ENCODE data around the gene PAN2. TPM values are rescaled to one million over a fixed set of nuclear protein-coding genes. Genes with fewer than 3 reads are reported as not detected.
A peak's percentile ranks its signal among the peaks of the same experiment; 100 is the strongest.
"Not testable (repeated sequence)": the region's sequence is repeated elsewhere in the genome, so short reads cannot be mapped to it uniquely, and the experiment has no call there.

Gene PAN2
- total RNA-seq, 1 donor from 2014 or later = 93.5 TPM

- Histone ChIP-seq H3K4me3 (no peak within 1 kb of the TSS), H3K27me3 (ENCODE audit: low read depth) (no peaks in the 10 kb centered on the region), H3K9me3 (no peaks in the 10 kb centered on the region), H3K36me3 (peaks cover 22% of the 10 kb centered on the region), H3K4me1 (peaks cover 24% of the 10 kb centered on the region), H3K27ac (peak within 1 kb of the TSS; percentile 59)
- no peak for DNase-seq
- no peak for TF ChIP-seq CTCF (IDR thresholded peaks at IDR 0.05)
- ATAC-seq = no peak
- intact Hi-C loops (cut with DNase I) = no loop called here
Measured at GRCh38 chr12:56338308-56339157, 4.7 kb upstream of the PAN2 start, which contains the start of gene IL23A. TSS of gene IL23A (plus strand) at chr12:56338884. CDS start at chr12:56339045, 161 bp downstream.

GRCh38 chr12:56337753-56338251 lies 4.0 kb upstream of the PAN2 start:
- ATAC-seq (no peak), DNase-seq (no peak)
- H3K27me3 ChIP-seq (ENCODE audit: low read depth) = no peaks in the 10 kb centered on the region
- H3K4me1 ChIP-seq = peaks cover 28% of the 10 kb centered on the region
- H3K9me3 ChIP-seq = no peaks in the 10 kb centered on the region
- peaks cover 15% of the 10 kb centered on the region for H3K36me3 ChIP-seq
- intact Hi-C loops (cut with DNase I) = no loop called here
- H3K4me3 ChIP-seq = no peak overlapping the region
- H3K27ac ChIP-seq = no peak overlapping the region
- TF ChIP-seq CTCF (IDR thresholded peaks at IDR 0.05) = no peak

DNA sequence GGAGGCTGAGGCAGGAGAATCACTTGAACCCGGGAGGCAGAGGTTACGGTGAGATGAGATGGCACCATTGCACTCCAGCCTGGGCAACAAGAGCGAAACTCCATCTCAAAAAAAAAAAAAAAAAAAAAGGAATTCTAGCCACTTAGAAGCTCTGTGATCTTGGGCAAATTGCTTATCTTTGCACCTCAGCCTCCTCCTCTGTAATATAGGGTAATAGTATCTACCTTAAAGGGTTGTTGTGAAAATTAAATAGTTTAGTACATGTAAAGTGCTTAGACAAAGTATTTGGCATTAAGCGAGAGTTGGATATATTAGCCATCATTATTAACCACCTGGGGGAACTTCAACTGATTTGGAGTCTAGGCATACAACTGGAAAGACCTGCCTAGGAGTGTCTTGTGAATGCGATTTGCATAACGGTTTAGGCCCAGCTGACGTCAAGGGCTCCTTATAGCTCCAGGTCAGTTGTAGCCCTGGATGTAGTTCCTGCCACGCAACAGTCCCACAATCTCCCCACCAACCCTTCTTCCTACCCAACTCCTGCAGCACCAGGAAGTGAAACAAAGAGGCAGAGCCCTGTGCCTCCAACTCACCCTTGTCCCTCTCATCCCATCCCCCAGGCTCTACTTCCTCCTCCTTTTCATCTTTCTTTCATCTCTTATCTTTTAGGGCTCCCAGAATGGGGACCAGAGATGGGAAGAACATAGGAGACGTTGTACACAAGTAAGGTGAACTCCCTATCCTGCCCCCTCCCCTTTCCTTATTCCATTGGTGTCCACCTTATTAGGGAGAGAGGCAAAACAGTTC lies 2.8 kb upstream of the PAN2 start:
- Histone ChIP-seq H3K27ac (no peak overlapping the region), H3K36me3 (peaks cover 3% of the 10 kb centered on the region), H3K9me3 (no peaks in the 10 kb centered on the region), H3K4me3 (no peak overlapping the region), H3K27me3 (ENCODE audit: low read depth) (no peaks in the 10 kb centered on the region), H3K4me1 (peaks cover 36% of the 10 kb centered on the region)
- intact Hi-C loops (cut with DNase I) = no loop called here
- DNase-seq = peak; percentile 58
- no peak for TF ChIP-seq CTCF (IDR thresholded peaks at IDR 0.05)
- peak in 1 of 2 donors; percentile 19 for ATAC-seq

DNA sequence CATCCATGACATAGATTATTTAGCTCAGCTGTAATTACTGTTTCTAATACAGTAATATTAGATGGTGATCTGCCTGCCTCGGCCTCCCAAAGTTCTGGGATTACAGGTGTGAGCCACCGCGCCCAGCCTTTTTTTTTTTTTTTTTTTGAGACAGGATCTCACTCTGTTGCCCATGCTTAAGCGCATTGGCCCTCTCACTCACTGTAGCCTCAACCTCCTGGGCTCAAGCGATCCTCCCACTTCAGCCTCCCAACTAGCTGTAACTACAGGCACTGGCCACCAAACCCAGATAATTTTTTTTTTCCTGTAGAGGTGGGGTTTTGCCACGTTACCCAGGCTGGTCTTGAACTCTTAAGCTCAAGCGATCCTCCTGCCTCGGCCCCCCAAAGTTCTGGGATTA lies 1.7 kb upstream of the PAN2 start:
- H3K27me3 ChIP-seq (ENCODE audit: low read depth); H3K27ac ChIP-seq; H3K4me3 ChIP-seq; H3K36me3 ChIP-seq; intact Hi-C loops (cut with DNase I); H3K9me3 ChIP-seq; DNase-seq; ATAC-seq: not testable (repeated sequence)
- H3K4me1 ChIP-seq = peaks cover 36% of the 10 kb centered on the region

GRCh38 chr12:56334490-56334793 lies 642 bp upstream of the PAN2 start:
- DNase-seq = no peak
- no peaks in the 10 kb centered on the region for H3K27me3 ChIP-seq (ENCODE audit: low read depth)
- H3K27ac ChIP-seq = peak overlapping the region; percentile 94
- H3K36me3 ChIP-seq = no peaks in the 10 kb centered on the region
- H3K9me3 ChIP-seq = no peaks in the 10 kb centered on the region
- H3K4me1 ChIP-seq = peaks cover 36% of the 10 kb centered on the region
- no peak for TF ChIP-seq CTCF (IDR thresholded peaks at IDR 0.05)
- peak overlapping the region; percentile 68 for H3K4me3 ChIP-seq
- no peak for ATAC-seq
- intact Hi-C loops (cut with DNase I) = no loop called here
